ENCODE results near the gene SPATA12. TPM values are rescaled to one million over a fixed set of nuclear protein-coding genes. Genes with fewer than 3 reads are reported as not detected.

SPATA12 gene
- total RNA-seq, 4 donors from 2014 or later, result not detected

- 81 to 86% methylated on average over 3 of the region's 3 CpGs for WGBS, 2 donors
- intact Hi-C loops (cut with DNase I; ENCODE audit: low total_unique reads), result no loop called here
- no peak for DNase-seq (ENCODE audit: low spot score in 2 of 2)
- TF ChIP-seq CTCF (IDR thresholded peaks at IDR 0.05) (no peak), POLR2A (IDR thresholded peaks at IDR 0.05) (no peak)
- no peak overlapping the region for H3K4me3 ChIP-seq (ENCODE audit: low read depth, poor library complexity, severe bottlenecking)
Observed at GRCh38 chr3:57073628-57074027, 13.2 kb downstream of the SPATA12 start.

- no peak for DNase-seq (ENCODE audit: low spot score in 2 of 2)
- no peak overlapping the region for H3K4me3 ChIP-seq (ENCODE audit: low read depth, poor library complexity, severe bottlenecking)
- TF ChIP-seq POLR2A (IDR thresholded peaks at IDR 0.05) (no peak), CTCF (IDR thresholded peaks at IDR 0.05) (no peak)
- intact Hi-C loops (cut with DNase I; ENCODE audit: low total_unique reads), result no loop called here
- 86% methylated on average over 4 of the region's 4 CpGs for WGBS, 2 donors
Observed at GRCh38 chr3:57074135-57074534, 13.7 kb downstream of the SPATA12 start.

GRCh38 chr3:57076422-57076951 lies 16.0 kb downstream of the SPATA12 start:
- whole genome bisulfite sequencing, 2 donors, result 94 to 97% methylated on average over 3 of the region's 3 CpGs
- H3K4me3 ChIP-seq (ENCODE audit: low read depth, poor library complexity, severe bottlenecking), result no peak overlapping the region
- no peak for DNase-seq (ENCODE audit: low spot score in 2 of 2)
- intact Hi-C loops (cut with DNase I; ENCODE audit: low total_unique reads), result no loop called here
- TF ChIP-seq POLR2A (IDR thresholded peaks at IDR 0.05) (no peak), CTCF (IDR thresholded peaks at IDR 0.05) (no peak)

- peak overlapping the region; percentile 61 for H3K4me3 ChIP-seq (ENCODE audit: low read depth, poor library complexity, severe bottlenecking)
- TF ChIP-seq POLR2A (IDR thresholded peaks at IDR 0.05) (no peak), CTCF (IDR thresholded peaks at IDR 0.05) (no peak)
- intact Hi-C loops (cut with DNase I; ENCODE audit: low total_unique reads), result no loop called here
- no peak for DNase-seq (ENCODE audit: low spot score in 2 of 2)
- WGBS, 2 donors, result 30 to 40% methylated on average over 9 of the region's 9 CpGs
Observed at GRCh38 chr3:57077630-57078343, 17.3 kb downstream of the SPATA12 start.

- peak; percentile 76 to 92 for DNase-seq (ENCODE audit: low spot score in 2 of 2)
- no peak for TF ChIP-seq POLR2A (IDR thresholded peaks at IDR 0.05)
- TF ChIP-seq CTCF (IDR thresholded peaks at IDR 0.05), result no peak
- 2 to 4% methylated on average over 6 to 12 of the region's 15 CpGs for WGBS, 2 donors
- intact Hi-C loops (cut with DNase I; ENCODE audit: low total_unique reads), result no loop called here
- peak overlapping the region; percentile 61 for H3K4me3 ChIP-seq (ENCODE audit: low read depth, poor library complexity, severe bottlenecking)
Observed at GRCh38 chr3:57078344-57078634, 17.8 kb downstream of the SPATA12 start.
